GM18505 (cell line): Measurements from ENCODE around the gene TMEM259.
A peak's percentile ranks its signal among the peaks of the same experiment; 100 is the strongest.
"Not testable (repeated sequence)": the region's sequence is repeated elsewhere in the genome, so short reads cannot be mapped to it uniquely, and the experiment has no call there.

ENCODE experiments used
- ATAC-seq: cut with Tn5 transposase; IDR thresholded peaks from one replicate; pipeline ENCODE4 v1.9.1; 2021; ENCODE audit not compliant: unreplicated experiment
- POLR2A ChIP-seq: IDR thresholded peaks from 4 replicates; pipeline ENCODE4 v1.6.1; 2011; ENCODE audit warnings: borderline replicate concordance; ENCODE audit not compliant: insufficient read depth, insufficient read length; ENCODE audit errors: extremely low read depth

Gene TMEM259

DNA sequence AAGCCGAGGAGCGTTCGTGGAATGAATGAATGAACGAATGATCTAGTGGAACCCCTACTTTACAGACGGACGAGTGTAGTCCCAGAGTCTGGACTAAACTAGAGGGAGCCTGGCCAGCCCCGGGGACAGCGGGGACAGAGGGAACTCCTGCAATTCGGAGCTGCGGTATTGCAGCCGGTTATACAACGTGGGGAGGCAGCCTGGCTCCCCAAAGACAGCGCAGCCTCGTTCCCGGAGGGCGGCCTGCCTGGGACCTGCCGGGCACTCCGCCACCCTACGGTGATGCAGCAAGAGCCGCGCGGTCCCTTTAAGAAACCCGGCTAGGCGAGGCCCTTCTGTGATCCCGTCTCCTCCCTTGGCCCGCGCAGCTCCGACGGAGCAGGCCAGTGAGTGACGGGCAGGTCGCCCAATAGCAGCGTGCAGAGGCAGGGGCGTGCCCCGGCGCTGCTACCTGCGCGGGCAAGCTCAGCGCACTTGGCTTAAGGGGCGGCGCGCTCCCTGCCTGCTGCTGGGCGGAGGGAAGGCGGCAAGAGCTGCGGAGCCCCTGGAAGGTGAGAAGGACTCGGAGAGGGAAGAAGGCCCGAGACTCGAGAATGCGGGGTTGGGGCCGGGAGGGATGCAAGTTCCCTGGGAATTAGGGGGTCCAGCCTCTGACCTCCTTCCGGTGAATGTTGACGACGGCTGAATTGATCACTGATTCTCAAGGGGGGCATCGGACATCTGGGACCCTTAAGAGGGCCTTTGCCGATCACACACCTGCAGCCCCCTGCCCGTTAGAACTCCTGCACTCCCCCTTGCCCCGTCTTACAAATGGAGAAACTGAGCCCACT lies 18.9 kb upstream of the TMEM259 start, which contains the start of gene ABCA7:
Gene ABCA7 (plus strand): TSS at position 462 of the 830 bp plus-strand sequence. CDS start 1,255 bp downstream, outside the sequence.
- ATAC-seq, result peak; percentile 70
- peak; percentile 61 for TF ChIP-seq POLR2A

- ATAC-seq, result no peak
- TF ChIP-seq POLR2A, result no peak
Measured at GRCh38 chr19:1038978-1039645, 18.2 kb upstream of the TMEM259 start.

DNA sequence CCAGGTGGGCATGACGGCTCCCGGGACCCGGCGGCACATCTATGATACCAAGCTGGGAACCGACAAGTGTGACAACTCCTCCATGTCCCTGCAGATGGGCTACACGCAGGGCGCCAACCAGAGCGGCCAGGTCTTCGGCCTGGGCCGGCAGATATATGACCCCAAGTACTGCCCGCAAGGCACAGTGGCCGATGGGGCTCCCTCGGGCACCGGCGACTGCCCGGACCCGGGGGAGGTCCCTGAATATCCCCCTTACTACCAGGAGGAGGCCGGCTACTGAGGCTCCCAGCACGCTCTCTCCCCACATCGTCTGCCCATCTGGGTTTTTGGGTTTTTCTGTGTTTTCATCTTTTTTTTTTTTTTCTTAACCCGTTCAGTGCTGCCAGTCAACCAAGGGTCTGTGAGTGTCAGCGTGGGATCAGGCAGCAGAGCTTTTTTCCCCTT lies 16.7 kb upstream of the TMEM259 start:
- no peak for ATAC-seq

GRCh38 chr19:1035998-1036621 lies 15.2 kb upstream of the TMEM259 start:
- TF ChIP-seq POLR2A, result no peak
- no peak for ATAC-seq

More for the DNA sequence above, 16.7 kb upstream of the TMEM259 start:
- no peak for TF ChIP-seq POLR2A

GRCh38 chr19:1032264-1032867 lies 11.4 kb upstream of the TMEM259 start:
- ATAC-seq, result no peak

DNA sequence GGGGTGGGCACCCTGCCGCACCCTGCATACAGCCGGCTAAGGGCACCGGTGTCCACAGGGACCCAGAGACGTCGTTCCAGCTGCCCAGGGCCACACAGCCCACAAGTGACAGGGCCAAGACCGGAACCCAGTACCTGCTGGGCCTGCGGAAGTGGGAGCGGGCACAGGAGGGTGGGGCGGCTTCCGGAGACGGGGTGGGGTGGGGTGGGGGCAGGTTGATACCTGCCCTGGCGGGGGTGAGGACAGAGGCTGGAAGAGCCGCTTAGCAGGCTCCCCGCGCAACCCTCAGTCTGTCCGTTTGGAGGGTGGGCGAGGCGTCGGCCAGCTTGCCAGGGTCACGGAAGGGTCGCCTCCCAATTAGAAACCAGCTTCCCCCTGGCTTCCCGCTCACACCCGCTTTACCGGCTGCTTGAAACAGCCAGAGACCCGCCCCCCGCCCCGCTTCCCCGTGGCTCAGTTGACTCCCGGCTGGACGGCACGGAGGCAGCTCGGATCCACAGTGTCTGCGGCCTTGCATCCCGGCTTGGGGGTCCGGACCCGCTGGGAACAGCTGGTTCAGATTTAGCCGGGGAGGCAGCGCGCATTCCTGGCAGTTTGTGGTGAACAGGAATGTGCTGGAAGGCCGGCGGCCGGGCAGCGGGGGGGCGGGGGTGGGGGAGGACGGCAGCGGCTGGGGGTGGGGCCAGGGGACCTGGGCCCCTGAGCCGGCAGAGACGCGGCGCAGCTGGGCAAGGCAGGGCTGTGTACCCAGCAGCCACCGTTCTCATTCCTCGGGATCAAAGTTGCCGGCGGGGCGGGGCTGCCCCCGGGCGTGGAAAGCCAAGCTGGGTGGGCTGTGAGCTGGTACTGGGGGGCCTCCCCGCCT lies 7.4 kb upstream of the TMEM259 start:
- TF ChIP-seq POLR2A, result peak; percentile 63

More at GRCh38 chr19:1032264-1032867, 11.4 kb upstream of the TMEM259 start:
- no peak for TF ChIP-seq POLR2A

GRCh38 chr19:1027650-1028061 lies 6.7 kb upstream of the TMEM259 start:
- TF ChIP-seq POLR2A, result no peak
- ATAC-seq, result no peak

More for the DNA sequence above, 7.4 kb upstream of the TMEM259 start:
- no peak for ATAC-seq

GRCh38 chr19:1026783-1027649 lies 6.1 kb upstream of the TMEM259 start:
- no peak for TF ChIP-seq POLR2A
- ATAC-seq, result peak; percentile 34

- peak; percentile 77 for TF ChIP-seq POLR2A
- peak; percentile 64 for ATAC-seq
Measured at GRCh38 chr19:1025960-1026782, 5.2 kb upstream of the TMEM259 start, which contains the start of gene CNN2. CNN2 (plus strand) TSS chr19:1026608; CDS start chr19:1026662, 54 bp downstream.

DNA sequence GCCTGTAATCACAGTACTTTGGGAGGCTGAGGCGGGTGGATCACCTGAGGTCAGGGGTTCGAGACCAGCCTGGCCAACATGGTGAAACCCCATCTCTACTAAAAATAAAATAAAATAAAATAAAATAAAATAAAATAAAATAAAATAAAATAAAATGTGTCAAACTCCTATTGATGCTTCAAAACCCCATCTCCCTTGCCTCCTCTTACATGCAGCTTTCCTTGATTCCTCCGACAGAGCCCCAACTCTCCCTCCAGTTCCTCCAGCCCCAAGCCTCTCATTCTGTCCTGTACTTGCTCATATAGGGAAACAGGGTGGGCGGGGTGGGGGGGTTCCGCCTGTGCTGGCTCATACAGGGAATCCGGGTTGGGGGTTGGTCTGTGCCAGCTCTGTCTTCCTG lies 4.2 kb upstream of the TMEM259 start:
- ATAC-seq, result not testable (repeated sequence)

GRCh38 chr19:1023883-1024188 lies 2.9 kb upstream of the TMEM259 start:
- not testable (repeated sequence) for ATAC-seq
